Measurements from ENCODE around the gene HOXA7.

The HOXA7 gene

GRCh38 chr7:27151341-27151930 is 5.0 kb downstream of the HOXA7 start:
- peaks cover 56% of the 10 kb centered on the region for H3K4me1 Mint-ChIP-seq
- H3K27ac Mint-ChIP-seq: peak overlapping the region; percentile 91
- peaks cover 69% of the 10 kb centered on the region for H3K27me3 Mint-ChIP-seq
- no peaks in the 10 kb centered on the region for H3K9me3 Mint-ChIP-seq
- peak overlapping the region; percentile 80 for H3K4me3 Mint-ChIP-seq
- H3K36me3 Mint-ChIP-seq: peaks cover 3% of the 10 kb centered on the region

GRCh38 chr7:27150568-27151340 is 5.7 kb downstream of the HOXA7 start:
- no peaks in the 10 kb centered on the region for H3K9me3 Mint-ChIP-seq
- peaks cover 72% of the 10 kb centered on the region for H3K27me3 Mint-ChIP-seq
- H3K4me3 Mint-ChIP-seq: peak overlapping the region; percentile 80
- no peak overlapping the region for H3K27ac Mint-ChIP-seq
- peaks cover 3% of the 10 kb centered on the region for H3K36me3 Mint-ChIP-seq
- peaks cover 50% of the 10 kb centered on the region for H3K4me1 Mint-ChIP-seq

- H3K4me1 Mint-ChIP-seq: peaks cover 43% of the 10 kb centered on the region
- H3K27me3 Mint-ChIP-seq: peaks cover 69% of the 10 kb centered on the region
- H3K9me3 Mint-ChIP-seq: no peaks in the 10 kb centered on the region
- H3K27ac Mint-ChIP-seq: no peak overlapping the region
- peaks cover 3% of the 10 kb centered on the region for H3K36me3 Mint-ChIP-seq
- H3K4me3 Mint-ChIP-seq: no peak overlapping the region
Measured at GRCh38 chr7:27149842-27150567, 6.5 kb downstream of the HOXA7 start.

GRCh38 chr7:27148756-27149641 is 7.5 kb downstream of the HOXA7 start:
- Mint-ChIP-seq H3K9me3 (no peaks in the 10 kb centered on the region), H3K27ac (no peak overlapping the region), H3K36me3 (no peaks in the 10 kb centered on the region), H3K4me1 (peaks cover 33% of the 10 kb centered on the region), H3K27me3 (peaks cover 63% of the 10 kb centered on the region), H3K4me3 (no peak overlapping the region)

- Mint-ChIP-seq H3K4me1 (peaks cover 26% of the 10 kb centered on the region), H3K27me3 (peaks cover 55% of the 10 kb centered on the region), H3K4me3 (peak overlapping the region; percentile 76), H3K9me3 (no peaks in the 10 kb centered on the region), H3K27ac (peak overlapping the region; percentile 62), H3K36me3 (no peaks in the 10 kb centered on the region)
Measured at GRCh38 chr7:27148031-27148755, 8.3 kb downstream of the HOXA7 start.

- Mint-ChIP-seq H3K4me1 (peaks cover 26% of the 10 kb centered on the region), H3K4me3 (peak within 1 kb of the TSS; percentile 76), H3K27me3 (peaks cover 57% of the 10 kb centered on the region), H3K27ac (peak within 1 kb of the TSS; percentile 62), H3K36me3 (no peaks in the 10 kb centered on the region), H3K9me3 (no peaks in the 10 kb centered on the region)
Measured at GRCh38 chr7:27147199-27148030, 9.1 kb downstream of the HOXA7 start, which contains the start of gene HOXA6. TSS of gene HOXA6 (minus strand) at chr7:27147774. CDS start at chr7:27147749, 25 bp downstream.

- H3K27me3 Mint-ChIP-seq: peaks cover 53% of the 10 kb centered on the region
- peaks cover 21% of the 10 kb centered on the region for H3K4me1 Mint-ChIP-seq
- H3K36me3 Mint-ChIP-seq: no peaks in the 10 kb centered on the region
- no peak overlapping the region for H3K27ac Mint-ChIP-seq
- H3K9me3 Mint-ChIP-seq: no peaks in the 10 kb centered on the region
- no peak overlapping the region for H3K4me3 Mint-ChIP-seq
Measured at GRCh38 chr7:27146491-27147198, 9.8 kb downstream of the HOXA7 start.

GRCh38 chr7:27145914-27146412 is 10.5 kb downstream of the HOXA7 start:
- no peak overlapping the region for H3K4me3 Mint-ChIP-seq
- peaks cover 52% of the 10 kb centered on the region for H3K27me3 Mint-ChIP-seq
- no peaks in the 10 kb centered on the region for H3K9me3 Mint-ChIP-seq
- H3K4me1 Mint-ChIP-seq: peaks cover 14% of the 10 kb centered on the region
- H3K36me3 Mint-ChIP-seq: no peaks in the 10 kb centered on the region
- H3K27ac Mint-ChIP-seq: no peak overlapping the region

- no peaks in the 10 kb centered on the region for H3K9me3 Mint-ChIP-seq
- H3K4me1 Mint-ChIP-seq: peaks cover 7% of the 10 kb centered on the region
- H3K27ac Mint-ChIP-seq: peak overlapping the region; percentile 41
- peaks cover 49% of the 10 kb centered on the region for H3K27me3 Mint-ChIP-seq
- no peaks in the 10 kb centered on the region for H3K36me3 Mint-ChIP-seq
- H3K4me3 Mint-ChIP-seq: no peak overlapping the region
Measured at GRCh38 chr7:27145165-27145913, 11.1 kb downstream of the HOXA7 start.

- Mint-ChIP-seq H3K4me3 (no peak overlapping the region), H3K9me3 (no peaks in the 10 kb centered on the region), H3K27me3 (peaks cover 43% of the 10 kb centered on the region), H3K27ac (no peak overlapping the region), H3K4me1 (peaks cover 7% of the 10 kb centered on the region), H3K36me3 (no peaks in the 10 kb centered on the region)
Measured at GRCh38 chr7:27144781-27145164, 11.7 kb downstream of the HOXA7 start.

- H3K9me3 Mint-ChIP-seq: no peaks in the 10 kb centered on the region
- peaks cover 7% of the 10 kb centered on the region for H3K4me1 Mint-ChIP-seq
- no peaks in the 10 kb centered on the region for H3K36me3 Mint-ChIP-seq
- peaks cover 39% of the 10 kb centered on the region for H3K27me3 Mint-ChIP-seq
- H3K4me3 Mint-ChIP-seq: no peak overlapping the region
- no peak overlapping the region for H3K27ac Mint-ChIP-seq
Measured at GRCh38 chr7:27143950-27144780, 12.3 kb downstream of the HOXA7 start.
